Measurements from ENCODE around the gene CCDC127. TPM values are rescaled to one million over a fixed set of nuclear protein-coding genes. Genes with fewer than 3 reads are reported as not detected.
"Not testable (repeated sequence)": the region's sequence is repeated elsewhere in the genome, so short reads cannot be mapped to it uniquely, and the experiment has no call there.

The CCDC127 gene, protein sequence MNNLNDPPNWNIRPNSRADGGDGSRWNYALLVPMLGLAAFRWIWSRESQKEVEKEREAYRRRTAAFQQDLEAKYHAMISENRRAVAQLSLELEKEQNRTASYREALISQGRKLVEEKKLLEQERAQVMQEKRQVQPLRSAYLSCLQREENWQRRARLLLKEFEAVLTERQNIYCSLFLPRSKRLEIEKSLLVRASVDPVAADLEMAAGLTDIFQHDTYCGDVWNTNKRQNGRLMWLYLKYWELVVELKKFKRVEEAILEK
- 1 to 10 TPM; 6.1 to 7.3 TPM for total RNA-seq

DNA sequence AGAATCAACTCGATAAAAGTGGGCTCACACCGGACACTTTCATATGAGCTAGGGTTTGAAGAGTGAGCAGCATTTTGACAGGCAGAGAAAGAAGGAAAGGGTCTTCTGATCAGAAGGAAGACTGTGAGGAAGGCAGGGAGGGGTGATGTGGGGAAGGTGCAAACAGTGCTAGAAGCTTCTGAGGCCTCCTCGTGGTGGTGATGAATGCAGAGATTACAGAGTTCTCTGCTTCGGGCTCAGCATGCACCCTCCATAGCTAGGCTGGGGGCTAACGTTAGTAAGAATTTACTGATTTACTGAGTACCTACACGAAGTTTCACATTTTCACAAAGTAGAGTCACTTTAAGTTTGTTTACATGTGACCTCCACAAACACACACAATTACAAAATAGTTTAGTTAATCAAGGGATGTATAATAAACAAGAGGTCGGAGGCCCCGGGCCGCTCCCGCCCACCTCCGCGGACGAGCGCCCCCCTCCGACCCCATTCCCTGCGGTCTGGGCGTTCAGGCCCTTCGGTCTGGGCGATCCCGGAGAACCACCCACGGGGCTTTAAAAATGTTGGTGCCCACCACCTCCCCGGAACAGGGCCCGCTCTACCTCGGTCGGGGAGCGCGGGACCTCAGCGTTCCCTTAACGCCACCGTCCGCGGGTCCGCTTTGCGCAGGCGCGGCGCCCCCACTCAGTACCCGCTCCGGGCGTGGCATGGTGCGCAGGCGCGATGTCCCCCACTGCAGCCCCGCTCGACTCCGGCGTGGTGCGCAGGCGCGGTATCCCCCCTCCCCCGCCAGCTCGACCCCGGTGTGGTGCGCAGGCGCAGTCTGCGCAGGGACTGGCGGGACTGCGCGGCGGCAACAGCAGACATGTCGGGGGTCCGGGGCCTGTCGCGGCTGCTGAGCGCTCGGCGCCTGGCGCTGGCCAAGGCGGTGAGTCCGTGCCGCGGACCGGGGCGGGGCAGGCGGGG, at the start of gene CCDC127, which contains the start of gene SDHA:
Gene CCDC127 (minus strand): TSS at position 660 of the 963 bp plus-strand sequence. CDS start 1,304 bp downstream, outside the sequence.
Gene SDHA (plus strand): TSS at position 827 of the 963 bp plus-strand sequence. CDS start 36 bp downstream, at position 863.
- H3K9me3 Mint-ChIP-seq: not testable (repeated sequence)
- H3K27ac Mint-ChIP-seq: peak within 1 kb of the TSS; percentile 91 to 97
- DNase-seq (ENCODE audit: low spot score in 2 of 2) (peak; percentile 96 to 99), ATAC-seq (peak; percentile 79 to 87)
- H3K36me3 Mint-ChIP-seq: peaks cover 19 to 27% of the 10 kb centered on the region in 2 donors

- ATAC-seq (no peak), DNase-seq (ENCODE audit: low spot score in 2 of 2) (no peak)
- Mint-ChIP-seq H3K9me3 (no peaks in the 10 kb centered on the region), H3K27ac (peak overlapping the region; percentile 11 to 77), H3K36me3 (peaks cover 5 to 8% of the 10 kb centered on the region in 2 donors)
Measured at GRCh38 chr5:267716-268115, 49.8 kb upstream of the CCDC127 start.

GRCh38 chr5:266311-267026, 48.5 kb upstream of the CCDC127 start:
- ATAC-seq; H3K9me3 Mint-ChIP-seq; DNase-seq (ENCODE audit: low spot score in 2 of 2); H3K36me3 Mint-ChIP-seq: not testable (repeated sequence)
- H3K27ac Mint-ChIP-seq: peak overlapping the region; percentile 11 to 88

DNA sequence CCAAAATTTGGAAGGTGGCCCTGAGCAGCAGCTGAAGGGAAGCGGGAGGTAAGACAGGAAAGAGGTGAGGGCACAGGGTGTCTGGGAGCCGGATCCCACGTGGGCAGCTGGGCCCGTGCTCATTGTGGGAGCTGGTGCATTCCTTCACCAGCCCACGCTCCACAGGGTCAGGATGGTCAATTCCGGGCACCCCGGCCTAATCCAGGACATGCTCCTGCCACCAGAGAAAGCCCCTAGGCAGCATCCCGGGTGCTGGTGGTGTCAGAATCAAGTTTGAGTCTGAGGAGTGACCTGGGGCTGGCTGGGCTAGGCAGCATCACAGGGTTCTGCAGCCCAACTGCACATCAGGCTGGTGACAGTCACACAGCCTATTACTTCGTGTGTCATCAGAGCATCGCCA, 46.4 kb upstream of the CCDC127 start:
- H3K9me3 Mint-ChIP-seq: no peaks in the 10 kb centered on the region
- ATAC-seq: no peak
- H3K27ac Mint-ChIP-seq: peak overlapping the region; percentile 51 to 79
- DNase-seq (ENCODE audit: low spot score in 2 of 2): no peak
- H3K36me3 Mint-ChIP-seq: peaks cover 5 to 6% of the 10 kb centered on the region in 2 donors

- ATAC-seq; H3K9me3 Mint-ChIP-seq; DNase-seq (ENCODE audit: low spot score in 2 of 2): not testable (repeated sequence)
- H3K36me3 Mint-ChIP-seq: peaks cover 9 to 10% of the 10 kb centered on the region in 2 donors
- H3K27ac Mint-ChIP-seq: peak overlapping the region; percentile 51 to 79
Measured at GRCh38 chr5:263275-263974, 45.5 kb upstream of the CCDC127 start.

DNA sequence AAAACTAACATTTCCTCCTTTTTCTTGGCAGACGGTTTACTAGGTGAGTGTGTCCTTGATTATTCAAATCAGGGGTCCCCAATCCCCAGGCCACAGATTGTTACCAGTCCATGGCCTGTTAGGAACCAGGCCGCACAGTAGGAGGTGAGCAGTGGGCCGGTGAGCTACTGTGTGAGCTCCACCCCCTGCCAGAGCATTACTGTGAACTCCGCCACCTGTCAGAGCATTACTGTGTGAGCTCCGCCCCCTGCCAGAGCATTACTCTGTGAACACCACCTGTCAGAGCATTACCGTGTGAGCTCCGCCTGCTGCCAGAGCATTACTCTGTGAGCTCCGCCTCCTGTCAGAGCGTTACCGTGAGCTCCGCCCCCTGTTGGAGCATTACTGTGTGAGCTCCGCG, 39.2 kb upstream of the CCDC127 start:
- ATAC-seq (no peak), DNase-seq (ENCODE audit: low spot score in 2 of 2) (no peak)
- H3K36me3 Mint-ChIP-seq: peaks cover 30 to 40% of the 10 kb centered on the region in 2 donors
- no peak overlapping the region for H3K27ac Mint-ChIP-seq
- H3K9me3 Mint-ChIP-seq: peaks cover 0 to 7% of the 10 kb centered on the region in 2 donors

DNA sequence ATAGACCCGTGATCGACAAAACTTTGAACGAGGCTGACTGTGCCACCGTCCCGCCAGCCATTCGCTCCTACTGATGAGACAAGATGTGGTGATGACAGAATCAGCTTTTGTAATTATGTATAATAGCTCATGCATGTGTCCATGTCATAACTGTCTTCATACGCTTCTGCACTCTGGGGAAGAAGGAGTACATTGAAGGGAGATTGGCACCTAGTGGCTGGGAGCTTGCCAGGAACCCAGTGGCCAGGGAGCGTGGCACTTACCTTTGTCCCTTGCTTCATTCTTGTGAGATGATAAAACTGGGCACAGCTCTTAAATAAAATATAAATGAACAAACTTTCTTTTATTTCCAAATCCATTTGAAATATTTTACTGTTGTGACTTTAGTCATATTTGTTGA, 38.4 kb upstream of the CCDC127 start:
- not testable (repeated sequence) for H3K9me3 Mint-ChIP-seq, ATAC-seq
- peaks cover 28 to 40% of the 10 kb centered on the region in 2 donors for H3K36me3 Mint-ChIP-seq

DNA sequence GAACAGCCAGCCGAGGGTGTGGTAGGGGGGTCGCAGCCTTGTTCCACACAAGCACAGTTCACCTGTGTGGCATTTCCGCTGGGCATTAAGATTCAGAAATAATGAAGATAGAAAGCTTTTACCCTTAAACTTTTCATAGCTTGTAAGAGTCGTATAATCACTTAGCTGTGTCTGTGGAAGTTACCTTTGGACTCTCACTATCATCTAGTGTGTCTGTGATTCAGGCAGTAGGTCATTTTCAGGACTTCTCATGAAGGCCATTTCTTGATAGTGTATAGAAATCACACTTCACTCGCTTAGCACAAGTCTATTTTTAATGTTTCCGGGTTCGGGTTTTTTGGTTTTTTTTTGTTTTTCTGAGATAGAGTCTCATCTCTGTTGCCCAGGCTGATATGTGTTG, 37.2 kb upstream of the CCDC127 start:
- not testable (repeated sequence) for ATAC-seq; DNase-seq (ENCODE audit: low spot score in 2 of 2); H3K9me3 Mint-ChIP-seq; H3K27ac Mint-ChIP-seq
- peaks cover 28 to 40% of the 10 kb centered on the region in 2 donors for H3K36me3 Mint-ChIP-seq

More for the DNA sequence above, 38.4 kb upstream of the CCDC127 start:
- DNase-seq (ENCODE audit: low spot score in 2 of 2): not testable (repeated sequence)
- peak overlapping the region in 1 of 2 donors; percentile 36 for H3K27ac Mint-ChIP-seq

DNA sequence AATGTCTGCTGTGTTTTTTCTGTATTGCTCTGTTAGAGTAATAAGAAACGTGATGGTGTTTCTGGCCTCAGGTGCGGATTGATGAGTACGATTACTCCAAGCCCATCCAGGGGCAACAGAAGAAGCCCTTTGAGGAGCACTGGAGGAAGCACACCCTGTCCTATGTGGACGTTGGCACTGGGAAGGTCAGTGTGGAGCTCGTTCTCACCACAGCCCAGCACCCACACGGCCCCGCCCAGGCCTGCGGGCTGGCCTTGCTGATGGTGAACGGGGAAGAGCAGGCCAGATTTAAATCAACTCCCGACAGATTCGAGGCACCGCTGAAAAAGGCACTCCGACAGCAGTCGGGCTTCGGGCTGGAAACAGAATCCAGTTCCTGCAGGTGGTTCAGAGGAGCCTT, 36.4 kb upstream of the CCDC127 start:
- not testable (repeated sequence) for DNase-seq (ENCODE audit: low spot score in 2 of 2); ATAC-seq; H3K9me3 Mint-ChIP-seq
- Mint-ChIP-seq H3K27ac (peak overlapping the region in 1 of 2 donors; percentile 29), H3K36me3 (peaks cover 28 to 40% of the 10 kb centered on the region in 2 donors)

GRCh38 chr5:252546-252945, 34.6 kb upstream of the CCDC127 start:
- no peak for DNase-seq (ENCODE audit: low spot score in 2 of 2)
- Mint-ChIP-seq H3K36me3 (peaks cover 20 to 38% of the 10 kb centered on the region in 2 donors), H3K9me3 (no peaks in the 10 kb centered on the region), H3K27ac (peak overlapping the region; percentile 21 to 26)
- no peak for ATAC-seq

- H3K27ac Mint-ChIP-seq: peak overlapping the region in 1 of 2 donors; percentile 21
- not testable (repeated sequence) for ATAC-seq; DNase-seq (ENCODE audit: low spot score in 2 of 2); H3K9me3 Mint-ChIP-seq
- peaks cover 15 to 32% of the 10 kb centered on the region in 2 donors for H3K36me3 Mint-ChIP-seq
Measured at GRCh38 chr5:251975-252374, 34.0 kb upstream of the CCDC127 start.

DNA sequence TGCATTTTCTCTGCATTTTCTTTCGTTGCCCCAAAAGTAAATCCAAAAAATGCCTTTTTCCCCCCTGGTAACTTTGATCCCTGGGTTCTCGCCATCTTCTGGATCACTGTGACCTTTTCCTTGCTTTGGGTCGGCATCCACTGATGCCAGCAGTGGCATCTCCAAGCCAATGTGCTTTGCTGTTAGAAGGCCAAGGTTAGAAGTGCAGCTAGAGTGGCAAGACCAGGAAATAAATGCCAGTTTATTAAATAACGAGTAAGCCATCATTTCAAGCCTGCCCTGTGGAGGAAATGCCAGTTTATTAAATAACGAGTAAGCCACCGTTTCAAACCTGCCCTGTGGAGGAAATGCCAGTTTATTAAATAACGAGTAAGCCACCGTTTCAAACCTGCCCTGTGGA, 33.6 kb upstream of the CCDC127 start:
- peaks cover 11 to 28% of the 10 kb centered on the region in 2 donors for H3K36me3 Mint-ChIP-seq
- H3K9me3 Mint-ChIP-seq; DNase-seq (ENCODE audit: low spot score in 2 of 2); ATAC-seq; H3K27ac Mint-ChIP-seq: not testable (repeated sequence)

GRCh38 chr5:251016-251415, 33.1 kb upstream of the CCDC127 start:
- not testable (repeated sequence) for H3K27ac Mint-ChIP-seq; H3K9me3 Mint-ChIP-seq; DNase-seq (ENCODE audit: low spot score in 2 of 2); ATAC-seq
- peaks cover 11 to 24% of the 10 kb centered on the region in 2 donors for H3K36me3 Mint-ChIP-seq

- peaks cover 11 to 30% of the 10 kb centered on the region in 2 donors for H3K36me3 Mint-ChIP-seq
- H3K27ac Mint-ChIP-seq: peak overlapping the region in 1 of 2 donors; percentile 85
- H3K9me3 Mint-ChIP-seq; ATAC-seq; DNase-seq (ENCODE audit: low spot score in 2 of 2): not testable (repeated sequence)
Measured at GRCh38 chr5:250396-250795, 32.4 kb upstream of the CCDC127 start.

- DNase-seq (ENCODE audit: low spot score in 2 of 2); H3K9me3 Mint-ChIP-seq; ATAC-seq; H3K27ac Mint-ChIP-seq: not testable (repeated sequence)
- peaks cover 22 to 53% of the 10 kb centered on the region in 2 donors for H3K36me3 Mint-ChIP-seq
Measured at GRCh38 chr5:245717-246116, 27.8 kb upstream of the CCDC127 start.
